Immature natural killer cell (primary cell): ENCODE data around the gene OGFOD1. TPM values are rescaled to one million over a fixed set of nuclear protein-coding genes. Genes with fewer than 3 reads are reported as not detected.
"Not testable (repeated sequence)": the region's sequence is repeated elsewhere in the genome, so short reads cannot be mapped to it uniquely, and the experiment has no call there.

Experiments
- DNase-seq, 3 donors: peaks; one replicate each; pipeline ENCODE4 v3.0.0; 2022; ENCODE audit warnings: mixed read lengths in 1 of 3
- H3K27ac Mint-ChIP-seq, 6 donors: one replicate each; pipeline ENCODE4 v1.8.0; 2020; ENCODE audit warnings: mixed read lengths in 6 of 6, mild to moderate bottlenecking in 5 of 6, inconsistent platforms in 4 of 6, moderate library complexity in 3 of 6
- H3K27me3 Mint-ChIP-seq, 3 donors: one replicate each; pipeline ENCODE4 v1.8.0; 2020 to 2021; ENCODE audit warnings: low read depth in 3 of 3, mild to moderate bottlenecking in 3 of 3, mixed read lengths in 3 of 3, moderate library complexity in 3 of 3, inconsistent platforms in 1 of 3
- H3K36me3 Mint-ChIP-seq, 3 donors: one replicate each; pipeline ENCODE4 v1.8.0; 2020; ENCODE audit warnings: mixed read lengths in 3 of 3, inconsistent platforms in 2 of 3, mild to moderate bottlenecking in 2 of 3
- H3K4me1 Mint-ChIP-seq, 2 donors: one replicate each; pipeline ENCODE4 v1.8.0; 2020; ENCODE audit warnings: inconsistent platforms in 2 of 2, mild to moderate bottlenecking in 2 of 2, mixed read lengths in 2 of 2, moderate library complexity in 1 of 2
- H3K4me3 Mint-ChIP-seq, 5 donors: one replicate each; pipeline ENCODE4 v1.8.0; 2020; ENCODE audit warnings: mild to moderate bottlenecking in 5 of 5, mixed read lengths in 5 of 5, inconsistent platforms in 3 of 5, moderate library complexity in 3 of 5
- H3K9me3 Mint-ChIP-seq, 6 donors: one replicate each; pipeline ENCODE4 v1.8.0; 2020; ENCODE audit warnings: mild to moderate bottlenecking in 6 of 6, mixed read lengths in 6 of 6, inconsistent platforms in 4 of 6, moderate library complexity in 3 of 6
- polyA plus RNA-seq, 3 donors: library from polyadenylated mRNA; unstranded; fragments of 300-500 nt; fragmentation: Illumina TruSeq; gene quantifications; one replicate each; pipeline ENCODE4 v1.2.3, GENCODE V29; 2021

Gene OGFOD1
- polyA plus RNA-seq, 3 donors from 2014 or later, result 61.1 to 96.7 (median 80.5) TPM

DNA sequence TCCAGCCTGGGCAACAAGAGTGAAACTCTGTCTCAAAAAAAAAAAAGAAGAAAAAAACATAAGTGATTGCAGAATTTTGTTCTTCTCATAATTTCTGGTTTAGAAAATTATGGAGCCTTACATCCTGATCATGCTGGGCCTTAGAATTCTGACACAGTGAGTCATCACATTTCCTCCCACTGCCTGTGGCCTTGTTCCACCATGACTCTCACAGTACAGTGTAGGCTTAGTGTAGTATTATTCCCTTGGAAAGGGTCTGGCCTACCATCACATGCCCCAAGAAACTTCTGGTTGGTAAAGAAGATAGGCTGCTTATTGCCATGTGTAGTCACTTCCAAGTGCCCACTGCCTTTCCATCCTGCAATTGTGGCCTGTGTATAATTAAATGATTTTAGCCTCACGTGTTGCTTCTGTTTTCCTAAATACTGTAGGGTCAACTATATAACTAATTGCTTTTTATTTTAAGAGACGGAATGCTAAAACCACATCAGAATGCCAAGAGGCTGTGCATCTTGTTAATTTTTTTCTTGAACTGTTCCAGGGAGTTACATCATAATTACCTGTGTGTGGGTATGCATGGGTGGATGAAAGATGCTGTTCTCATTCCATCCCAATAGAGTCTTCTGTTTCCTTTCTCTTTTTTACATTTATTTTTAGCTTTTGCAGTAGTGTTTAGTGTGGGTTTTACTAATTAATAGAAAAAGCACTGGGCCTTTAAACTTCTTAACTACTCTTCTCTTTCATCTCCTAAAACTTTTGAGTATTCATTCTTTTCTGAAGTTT is 25.9 kb downstream of the OGFOD1 start:
- H3K27ac Mint-ChIP-seq, result no peak overlapping the region
- H3K27me3 Mint-ChIP-seq, result peaks cover 0 to 1% (median 0%) of the 10 kb centered on the region in 3 donors
- no peaks in the 10 kb centered on the region for H3K4me1 Mint-ChIP-seq
- no peak overlapping the region for H3K4me3 Mint-ChIP-seq
- H3K9me3 Mint-ChIP-seq, result no peaks in the 10 kb centered on the region
- H3K36me3 Mint-ChIP-seq, result peaks cover 6 to 48% (median 19%) of the 10 kb centered on the region in 3 donors
- no peak for DNase-seq

- Mint-ChIP-seq H3K9me3 (no peaks in the 10 kb centered on the region), H3K36me3 (peaks cover 4 to 40% (median 19%) of the 10 kb centered on the region in 3 donors), H3K27me3 (no peaks in the 10 kb centered on the region), H3K4me3 (no peak overlapping the region), H3K4me1 (no peaks in the 10 kb centered on the region), H3K27ac (peak overlapping the region in 1 of 6 donors; percentile 12)
- no peak for DNase-seq
Measured at GRCh38 chr16:56478281-56479049, 27.1 kb downstream of the OGFOD1 start.

- Mint-ChIP-seq H3K27ac (peak overlapping the region in 1 of 6 donors; percentile 22), H3K27me3 (no peaks in the 10 kb centered on the region), H3K36me3 (peaks cover 4 to 37% (median 19%) of the 10 kb centered on the region in 3 donors), H3K9me3 (no peaks in the 10 kb centered on the region), H3K4me3 (no peak overlapping the region), H3K4me1 (no peaks in the 10 kb centered on the region)
- DNase-seq, result no peak
Measured at GRCh38 chr16:56479469-56479868, 28.1 kb downstream of the OGFOD1 start.

- peak overlapping the region in 1 of 6 donors; percentile 15 for H3K27ac Mint-ChIP-seq
- no peaks in the 10 kb centered on the region for H3K27me3 Mint-ChIP-seq
- H3K4me3 Mint-ChIP-seq, result no peak overlapping the region
- peaks cover 2 to 38% (median 23%) of the 10 kb centered on the region in 3 donors for H3K36me3 Mint-ChIP-seq
- no peak for DNase-seq
- no peaks in the 10 kb centered on the region for H3K4me1 Mint-ChIP-seq
- H3K9me3 Mint-ChIP-seq, result no peaks in the 10 kb centered on the region
Measured at GRCh38 chr16:56480776-56481467, 29.6 kb downstream of the OGFOD1 start.

DNA sequence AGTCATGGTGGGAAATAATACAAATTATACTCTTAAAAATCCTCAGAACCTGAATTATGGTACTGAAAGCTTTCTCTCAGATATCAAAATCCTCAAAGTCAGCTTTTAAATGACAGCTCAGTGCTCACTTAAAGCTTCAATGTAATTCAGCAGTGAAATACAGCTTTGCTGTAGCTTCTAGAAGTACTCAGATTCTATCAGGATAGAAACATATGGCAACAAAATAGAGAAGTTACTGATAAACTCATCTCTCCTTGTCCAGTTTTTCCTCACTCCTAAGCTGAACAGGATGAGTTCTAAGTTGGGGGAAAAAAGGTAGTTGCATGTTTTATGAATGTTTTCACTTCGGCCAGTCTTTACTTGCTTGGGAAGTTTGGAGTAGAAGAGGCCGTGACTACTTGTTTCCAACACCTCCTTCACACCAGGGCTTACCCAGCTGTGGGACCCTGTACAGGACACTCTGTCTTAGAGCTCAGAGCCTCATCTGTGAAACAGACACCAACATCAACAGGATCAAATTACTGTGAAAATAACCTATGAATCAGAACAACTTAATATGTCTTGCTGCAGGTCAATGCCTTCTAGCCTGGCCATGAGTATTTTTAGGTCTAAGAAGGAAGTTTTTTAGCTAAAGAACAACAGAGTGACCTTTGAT is 30.2 kb downstream of the OGFOD1 start:
- Mint-ChIP-seq H3K4me3 (no peak overlapping the region), H3K36me3 (peaks cover 9 to 37% (median 20%) of the 10 kb centered on the region in 3 donors), H3K27ac (peak overlapping the region in 1 of 6 donors; percentile 44), H3K27me3 (no peaks in the 10 kb centered on the region), H3K9me3 (no peaks in the 10 kb centered on the region), H3K4me1 (no peaks in the 10 kb centered on the region)
- DNase-seq, result no peak

GRCh38 chr16:56482683-56483236 is 31.4 kb downstream of the OGFOD1 start:
- Mint-ChIP-seq H3K36me3 (peaks cover 10 to 30% (median 19%) of the 10 kb centered on the region in 3 donors), H3K9me3 (no peaks in the 10 kb centered on the region), H3K27ac (no peak overlapping the region), H3K4me1 (no peaks in the 10 kb centered on the region), H3K27me3 (no peaks in the 10 kb centered on the region), H3K4me3 (no peak overlapping the region)
- DNase-seq, result no peak

DNA sequence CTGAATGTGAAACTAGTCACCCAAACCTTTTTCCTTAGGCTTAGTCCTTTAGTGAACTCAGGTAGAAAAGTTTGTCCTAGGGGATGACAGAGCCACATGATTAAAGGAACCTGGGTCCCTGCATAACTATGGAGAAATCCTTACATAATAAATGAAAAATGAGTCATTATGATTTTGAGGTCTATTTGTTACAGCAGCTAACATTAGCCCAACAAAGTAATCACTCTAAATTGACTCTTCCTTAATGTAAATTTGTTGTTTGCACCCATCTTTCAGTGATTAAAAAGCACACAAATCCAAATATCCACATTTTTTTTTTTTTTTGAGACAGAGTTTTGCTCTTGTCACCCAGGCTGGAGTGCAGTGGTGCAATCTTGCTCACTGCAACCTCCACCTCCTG is 32.0 kb downstream of the OGFOD1 start:
- Mint-ChIP-seq H3K4me1 (no peaks in the 10 kb centered on the region), H3K9me3 (no peaks in the 10 kb centered on the region), H3K27me3 (no peaks in the 10 kb centered on the region), H3K36me3 (peaks cover 15 to 32% (median 19%) of the 10 kb centered on the region in 3 donors), H3K4me3 (no peak overlapping the region), H3K27ac (no peak overlapping the region)
- DNase-seq, result no peak

DNA sequence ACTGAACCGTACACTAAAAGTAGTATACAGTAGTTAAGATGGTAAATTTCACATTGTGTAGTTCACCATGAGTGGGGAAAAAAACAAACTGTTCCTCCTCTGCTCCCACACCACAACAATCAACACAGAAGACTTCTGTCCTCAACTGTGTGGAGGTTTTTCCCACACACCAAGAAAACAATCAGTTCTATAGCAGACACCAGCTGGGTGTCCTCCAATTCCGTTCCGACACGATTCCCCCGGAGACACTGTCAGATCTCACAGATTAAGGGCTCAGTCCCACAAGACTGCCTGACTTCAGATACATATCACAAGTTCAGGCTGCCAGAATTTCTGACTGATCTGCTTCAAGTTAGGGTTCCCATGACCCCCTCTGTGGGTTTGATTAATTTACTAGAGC is 36.7 kb downstream of the OGFOD1 start:
- Mint-ChIP-seq H3K4me3 (no peak overlapping the region), H3K9me3 (no peaks in the 10 kb centered on the region), H3K36me3 (peaks cover 18 to 25% (median 20%) of the 10 kb centered on the region in 3 donors)

DNA sequence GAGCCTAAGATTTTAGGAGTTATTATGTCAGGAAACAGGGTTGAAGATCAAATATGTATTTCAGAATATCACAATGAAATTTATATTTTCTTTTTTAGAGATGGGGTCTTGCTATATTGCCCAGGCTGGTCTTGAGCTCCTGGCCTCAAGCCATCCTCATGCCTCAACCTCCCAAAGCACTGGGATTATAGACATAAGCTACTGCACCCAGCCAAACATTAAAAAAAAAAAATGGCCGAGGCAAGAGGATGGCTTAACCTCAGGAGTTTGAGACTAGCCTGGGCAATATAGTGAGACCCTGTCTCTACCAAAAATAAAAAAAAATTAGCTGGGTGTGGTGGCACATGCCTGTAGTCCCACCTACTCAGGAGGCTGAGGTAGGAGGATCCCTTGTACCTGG is 37.5 kb downstream of the OGFOD1 start:
- DNase-seq, H3K27me3 Mint-ChIP-seq, H3K4me1 Mint-ChIP-seq, H3K9me3 Mint-ChIP-seq, H3K4me3 Mint-ChIP-seq, H3K27ac Mint-ChIP-seq: not testable (repeated sequence)
- H3K36me3 Mint-ChIP-seq, result peaks cover 18 to 29% (median 26%) of the 10 kb centered on the region in 3 donors

More for the DNA sequence above, 36.7 kb downstream of the OGFOD1 start:
- no peak for DNase-seq
- Mint-ChIP-seq H3K4me1 (no peaks in the 10 kb centered on the region), H3K27ac (peak overlapping the region in 1 of 6 donors; percentile 17), H3K27me3 (no peaks in the 10 kb centered on the region)

DNA sequence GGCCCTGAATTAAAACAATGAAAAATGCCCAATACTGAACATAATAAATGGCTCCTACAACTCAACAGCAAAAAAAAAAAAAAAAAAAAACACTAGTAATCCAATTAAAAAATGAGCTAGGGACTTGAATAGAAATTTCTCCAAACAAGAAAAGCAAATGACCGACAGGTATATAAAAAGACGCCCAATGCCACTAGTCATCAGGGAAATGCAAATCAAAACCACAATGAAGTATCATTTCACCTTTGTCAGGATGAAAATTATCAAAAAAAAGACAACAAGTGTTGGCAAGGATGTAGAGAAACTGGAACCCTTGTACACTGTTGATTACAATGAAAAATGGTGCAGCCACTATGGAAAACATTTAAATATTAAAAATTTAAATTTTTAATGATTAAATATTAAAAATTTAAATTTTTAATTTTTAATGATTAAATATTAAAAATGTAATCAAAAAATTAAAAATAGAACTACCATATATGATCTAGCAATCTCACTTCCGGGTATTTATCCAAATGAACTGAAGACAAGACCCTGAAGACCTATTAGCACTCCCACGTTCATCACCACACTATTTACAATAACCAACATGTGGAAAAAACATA is 40.4 kb downstream of the OGFOD1 start:
- H3K27ac Mint-ChIP-seq, result no peak overlapping the region
- no peak for DNase-seq
- H3K27me3 Mint-ChIP-seq, result no peaks in the 10 kb centered on the region
- no peaks in the 10 kb centered on the region for H3K9me3 Mint-ChIP-seq
- no peak overlapping the region for H3K4me3 Mint-ChIP-seq
- no peaks in the 10 kb centered on the region for H3K4me1 Mint-ChIP-seq
- peaks cover 17 to 32% (median 27%) of the 10 kb centered on the region in 3 donors for H3K36me3 Mint-ChIP-seq

DNA sequence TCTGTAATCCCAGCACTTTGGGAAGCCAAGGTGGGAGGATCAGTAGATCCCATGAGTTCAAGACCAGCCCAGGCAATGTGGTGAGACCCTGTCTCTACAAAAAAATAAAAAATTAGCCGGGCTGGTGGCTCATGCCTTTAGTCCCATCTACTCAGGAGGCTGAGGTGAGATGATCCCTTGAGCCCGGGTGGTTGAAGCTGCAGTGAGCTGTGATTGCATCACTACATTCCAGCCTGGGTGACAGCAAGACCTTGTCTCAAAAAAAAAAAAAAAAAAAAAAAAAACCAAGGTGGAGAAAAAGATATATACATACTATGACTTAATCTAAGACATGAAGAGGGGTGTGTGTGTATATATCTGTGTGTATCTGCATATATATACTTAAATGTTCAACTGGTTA is 41.8 kb downstream of the OGFOD1 start:
- no peak for DNase-seq
- Mint-ChIP-seq H3K27me3 (no peaks in the 10 kb centered on the region), H3K36me3 (peaks cover 30 to 43% (median 34%) of the 10 kb centered on the region in 3 donors), H3K4me3 (no peak overlapping the region), H3K27ac (no peak overlapping the region), H3K4me1 (no peaks in the 10 kb centered on the region), H3K9me3 (no peaks in the 10 kb centered on the region)

DNA sequence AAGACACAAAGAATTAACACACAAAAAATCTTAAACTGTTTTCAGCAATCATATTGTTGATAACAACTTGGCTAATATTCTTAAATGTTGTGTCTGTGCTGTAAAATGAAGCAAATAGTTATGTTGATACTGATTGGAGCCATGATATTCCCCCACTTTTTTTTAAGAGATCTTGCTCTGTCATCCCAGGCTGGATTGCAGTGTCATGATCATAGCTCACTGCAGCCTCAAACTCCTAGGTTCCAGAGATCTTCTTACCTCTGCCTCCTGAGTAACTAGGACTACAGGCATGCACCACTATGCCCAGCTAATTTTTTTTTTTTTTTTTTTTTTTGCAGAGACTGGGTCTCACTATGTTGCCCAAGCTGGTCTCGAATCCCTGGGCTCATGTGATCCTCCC is 42.5 kb downstream of the OGFOD1 start:
- H3K9me3 Mint-ChIP-seq, result no peaks in the 10 kb centered on the region
- H3K27me3 Mint-ChIP-seq, result no peaks in the 10 kb centered on the region
- no peaks in the 10 kb centered on the region for H3K4me1 Mint-ChIP-seq
- no peak overlapping the region for H3K4me3 Mint-ChIP-seq
- peaks cover 37 to 48% (median 39%) of the 10 kb centered on the region in 3 donors for H3K36me3 Mint-ChIP-seq
- H3K27ac Mint-ChIP-seq, result no peak overlapping the region
- DNase-seq, result no peak

DNA sequence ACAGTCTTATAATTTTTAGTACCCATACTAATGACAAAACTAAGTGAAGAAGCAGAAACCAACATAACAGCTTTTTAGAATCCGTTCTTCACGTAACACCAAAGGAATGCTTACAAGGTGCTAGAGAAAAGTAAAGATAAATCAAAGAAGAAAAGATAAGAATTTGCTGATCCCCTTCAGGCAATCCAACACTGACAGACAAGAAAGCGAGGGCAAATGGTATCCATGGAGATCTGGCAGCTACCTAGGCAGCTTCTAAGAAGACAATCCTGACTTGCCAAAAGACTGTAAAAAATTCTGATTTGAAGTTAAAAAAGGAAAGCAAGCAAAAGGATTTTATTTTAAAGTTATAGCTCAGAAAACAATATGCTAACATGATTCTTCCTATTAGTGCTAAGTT is 53.8 kb downstream of the OGFOD1 start:
- no peak overlapping the region for H3K27ac Mint-ChIP-seq
- DNase-seq, result no peak
- peaks cover 34 to 64% (median 45%) of the 10 kb centered on the region in 3 donors for H3K36me3 Mint-ChIP-seq
- H3K27me3 Mint-ChIP-seq, result peaks cover 0 to 2% (median 0%) of the 10 kb centered on the region in 3 donors
- no peaks in the 10 kb centered on the region for H3K9me3 Mint-ChIP-seq
- H3K4me3 Mint-ChIP-seq, result no peak overlapping the region
- no peaks in the 10 kb centered on the region for H3K4me1 Mint-ChIP-seq
